ENCODE data around the gene RAPGEF3.

RAPGEF3 gene

DNA sequence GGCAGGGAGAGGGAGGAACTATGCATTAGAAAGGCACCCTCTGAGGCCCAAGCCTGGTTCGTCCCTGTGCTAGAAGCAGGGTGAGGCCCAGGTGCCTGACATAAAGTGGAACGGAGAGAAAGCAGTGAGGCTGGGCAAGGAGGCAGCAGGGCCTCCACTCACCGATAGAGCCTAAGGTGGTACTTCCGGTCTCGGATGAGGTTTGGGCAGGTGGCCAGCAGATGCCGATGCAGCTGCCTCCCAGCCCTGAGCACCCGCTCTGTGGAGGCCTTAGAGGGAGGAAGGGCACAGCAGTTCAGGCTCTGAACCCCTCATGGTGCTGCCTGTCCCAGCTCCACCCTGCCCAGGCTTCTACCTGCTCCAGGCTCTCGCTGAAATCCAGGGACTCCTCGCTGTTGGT is 7.1 kb downstream of the RAPGEF3 start:
- DNase-seq (ENCODE audit: low read depth): no peak
- TF ChIP-seq, protein P1, sequence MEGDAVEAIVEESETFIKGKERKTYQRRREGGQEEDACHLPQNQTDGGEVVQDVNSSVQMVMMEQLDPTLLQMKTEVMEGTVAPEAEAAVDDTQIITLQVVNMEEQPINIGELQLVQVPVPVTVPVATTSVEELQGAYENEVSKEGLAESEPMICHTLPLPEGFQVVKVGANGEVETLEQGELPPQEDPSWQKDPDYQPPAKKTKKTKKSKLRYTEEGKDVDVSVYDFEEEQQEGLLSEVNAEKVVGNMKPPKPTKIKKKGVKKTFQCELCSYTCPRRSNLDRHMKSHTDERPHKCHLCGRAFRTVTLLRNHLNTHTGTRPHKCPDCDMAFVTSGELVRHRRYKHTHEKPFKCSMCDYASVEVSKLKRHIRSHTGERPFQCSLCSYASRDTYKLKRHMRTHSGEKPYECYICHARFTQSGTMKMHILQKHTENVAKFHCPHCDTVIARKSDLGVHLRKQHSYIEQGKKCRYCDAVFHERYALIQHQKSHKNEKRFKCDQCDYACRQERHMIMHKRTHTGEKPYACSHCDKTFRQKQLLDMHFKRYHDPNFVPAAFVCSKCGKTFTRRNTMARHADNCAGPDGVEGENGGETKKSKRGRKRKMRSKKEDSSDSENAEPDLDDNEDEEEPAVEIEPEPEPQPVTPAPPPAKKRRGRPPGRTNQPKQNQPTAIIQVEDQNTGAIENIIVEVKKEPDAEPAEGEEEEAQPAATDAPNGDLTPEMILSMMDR (IDR thresholded peaks at IDR 0.05; ENCODE audit: low read depth, low read length, missing control alignments): no peak
- H3K4me3 ChIP-seq (ENCODE audit: low read depth, low read length): no peak overlapping the region

GRCh38 chr12:47750916-47751470 is 7.7 kb downstream of the RAPGEF3 start:
- TF ChIP-seq, protein P1 (IDR thresholded peaks at IDR 0.05; ENCODE audit: low read depth, low read length, missing control alignments): no peak
- no peak overlapping the region for H3K4me3 ChIP-seq (ENCODE audit: low read depth, low read length)
- no peak for DNase-seq (ENCODE audit: low read depth)

DNA sequence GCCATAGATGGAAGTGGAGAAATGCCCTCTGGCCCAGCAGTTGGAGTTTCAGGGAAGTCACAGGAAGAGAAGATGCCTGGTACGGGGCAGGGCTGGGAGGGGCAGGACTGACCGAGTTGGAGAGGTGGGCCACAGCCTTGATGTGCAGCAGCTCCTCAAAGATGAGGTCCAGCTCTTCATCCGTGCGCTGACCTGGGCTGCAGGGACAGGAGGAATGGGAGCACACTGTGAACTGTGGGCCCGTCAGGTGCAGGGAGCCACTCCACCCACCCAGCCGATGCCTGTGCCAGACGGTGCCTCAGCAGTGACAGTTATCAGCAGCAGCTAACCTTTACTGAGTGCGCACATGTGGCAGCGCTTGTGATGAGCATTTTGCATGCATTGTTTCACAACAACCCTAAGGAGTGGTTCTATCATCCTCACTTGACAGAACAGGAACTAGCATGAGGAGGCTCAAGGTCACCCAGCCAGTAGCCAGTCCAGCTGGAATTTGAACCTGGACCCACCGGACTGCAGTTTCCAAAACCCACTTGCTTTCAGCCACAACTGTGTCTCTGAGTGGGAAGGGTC is 8.4 kb downstream of the RAPGEF3 start:
- TF ChIP-seq, protein P1 (IDR thresholded peaks at IDR 0.05; ENCODE audit: low read depth, low read length, missing control alignments): no peak
- H3K4me3 ChIP-seq (ENCODE audit: low read depth, low read length): no peak overlapping the region
- DNase-seq (ENCODE audit: low read depth): no peak

- H3K4me3 ChIP-seq (ENCODE audit: low read depth, low read length): no peak overlapping the region
- TF ChIP-seq, protein P1 (IDR thresholded peaks at IDR 0.05; ENCODE audit: low read depth, low read length, missing control alignments): no peak
- DNase-seq (ENCODE audit: low read depth): no peak
Measured at GRCh38 chr12:47748899-47749298, 9.8 kb downstream of the RAPGEF3 start.

DNA sequence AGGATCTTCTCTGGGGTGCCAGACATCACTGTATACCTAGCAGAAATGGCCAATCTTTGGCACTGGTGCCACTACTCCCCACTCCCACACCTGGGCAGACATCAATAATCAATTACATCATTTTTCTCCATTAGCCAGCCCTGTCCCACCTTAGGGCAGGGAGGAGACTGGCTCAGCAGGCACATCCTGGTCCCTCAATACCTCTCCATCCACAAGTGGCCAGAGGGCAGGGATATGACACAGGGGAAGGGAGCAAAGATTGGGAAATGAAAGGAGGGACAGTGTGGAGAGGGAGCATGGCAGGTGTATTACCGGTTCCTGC is 10.2 kb downstream of the RAPGEF3 start:
- no peak for DNase-seq (ENCODE audit: low read depth)
- TF ChIP-seq, protein P1 (IDR thresholded peaks at IDR 0.05; ENCODE audit: low read depth, low read length, missing control alignments): no peak
- no peak overlapping the region for H3K4me3 ChIP-seq (ENCODE audit: low read depth, low read length)

GRCh38 chr12:47747596-47748506 is 10.8 kb downstream of the RAPGEF3 start:
- DNase-seq (ENCODE audit: low read depth): no peak
- TF ChIP-seq, protein P1 (IDR thresholded peaks at IDR 0.05; ENCODE audit: low read depth, low read length, missing control alignments): no peak
- H3K4me3 ChIP-seq (ENCODE audit: low read depth, low read length): no peak overlapping the region

Measured in GM12864 (cell line).